CMK (cell line): ENCODE data around the gene LRRC57.

ENCODE experiments used
- DNase-seq: peaks from one replicate; pipeline ENCODE4 v3.0.0-alpha.2; 2010; ENCODE audit warnings: low read depth

Gene LRRC57

DNA sequence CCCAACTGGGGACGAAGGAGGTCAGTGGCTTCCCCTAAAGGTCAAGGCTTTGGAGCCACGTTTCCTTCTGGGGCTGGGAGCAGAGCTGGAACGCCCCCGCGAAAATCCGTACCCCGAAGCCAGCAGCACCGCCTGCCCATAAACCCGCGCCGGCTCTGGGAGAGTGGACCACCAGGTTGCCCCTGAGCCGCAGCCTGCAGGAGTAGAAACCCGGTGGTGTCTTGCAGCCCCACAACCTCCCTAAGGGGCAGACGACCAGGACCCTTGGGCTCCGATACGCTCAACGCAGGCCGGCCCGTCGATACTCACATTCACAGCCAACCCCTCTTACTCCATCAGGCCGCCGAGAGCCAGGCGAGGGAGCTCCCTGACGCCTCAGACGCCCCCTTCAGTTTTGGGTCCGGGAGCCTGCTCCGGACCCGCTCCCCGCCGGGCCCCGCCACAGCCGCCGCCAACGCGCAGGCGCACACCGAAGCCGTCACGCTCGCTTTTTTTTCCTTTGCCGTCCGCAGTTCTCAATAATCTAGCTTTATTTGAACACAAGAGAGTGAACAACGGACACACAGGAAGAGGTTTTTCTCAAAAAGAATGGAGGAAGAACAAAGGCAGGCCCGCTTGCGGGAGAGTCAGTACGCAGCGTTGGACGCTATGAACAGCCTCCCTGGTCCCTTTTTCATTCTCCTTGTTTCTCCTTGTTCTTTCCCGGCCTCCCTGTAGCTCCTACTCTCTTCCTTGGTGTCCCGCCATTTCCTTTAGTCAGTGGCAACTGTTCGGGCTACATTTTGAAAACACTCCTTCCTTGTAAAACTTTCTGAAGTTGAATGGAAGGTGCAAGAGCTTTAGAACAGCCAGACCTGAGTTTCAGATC, 57.7 kb downstream of the LRRC57 start, which contains the start of gene ZNF106:
TSS of gene ZNF106 (minus strand) at position 471 of the 868 bp plus-strand sequence. CDS start 18,852 bp downstream, outside the sequence.
- peak; percentile 76 for DNase-seq

DNA sequence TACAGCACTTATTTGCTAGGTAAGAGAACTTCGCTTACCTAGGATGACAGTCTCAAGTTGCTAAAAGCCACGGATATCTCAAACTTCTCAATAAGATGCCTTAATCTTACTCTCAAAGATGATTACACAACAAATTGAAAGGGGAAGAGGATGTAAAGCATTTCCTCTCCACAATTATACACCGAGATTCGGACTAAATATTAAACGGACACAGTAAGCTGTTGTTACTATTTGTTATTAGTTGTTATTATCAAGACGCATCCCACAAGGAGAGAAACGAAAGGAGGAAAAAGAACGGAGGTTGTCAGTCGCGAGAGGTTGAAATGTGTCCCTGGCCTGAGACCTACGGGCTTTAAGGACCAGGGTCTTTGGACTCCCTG, 58.3 kb downstream of the LRRC57 start:
- DNase-seq: no peak
